Measurements from ENCODE around the gene SLC6A19.
"Not testable (repeated sequence)": the region's sequence is repeated elsewhere in the genome, so short reads cannot be mapped to it uniquely, and the experiment has no call there.

The SLC6A19 gene

GRCh38 chr5:1201327-1202025 is at the start of gene SLC6A19:
Gene SLC6A19, plus strand, starts transcription at chr5:1201595. Its CDS starts 56 bp downstream, at chr5:1201651.
- no peak for DNase-seq (ENCODE audit: low read depth)

GRCh38 chr5:1152156-1152555 is 49.2 kb upstream of the SLC6A19 start:
- DNase-seq (ENCODE audit: low read depth), result no peak

- no peak for DNase-seq (ENCODE audit: low read depth)
Measured at GRCh38 chr5:1152771-1153282, 48.6 kb upstream of the SLC6A19 start.

GRCh38 chr5:1153428-1153827 is 48.0 kb upstream of the SLC6A19 start:
- DNase-seq (ENCODE audit: low read depth), result no peak

- DNase-seq (ENCODE audit: low read depth), result no peak
Measured at GRCh38 chr5:1155191-1156032, 46.0 kb upstream of the SLC6A19 start.

- no peak for DNase-seq (ENCODE audit: low read depth)
Measured at GRCh38 chr5:1156033-1156753, 45.2 kb upstream of the SLC6A19 start.

GRCh38 chr5:1156754-1157460 is 44.5 kb upstream of the SLC6A19 start:
- DNase-seq (ENCODE audit: low read depth), result no peak

- DNase-seq (ENCODE audit: low read depth), result not testable (repeated sequence)
Measured at GRCh38 chr5:1157461-1157986, 43.9 kb upstream of the SLC6A19 start.

- DNase-seq (ENCODE audit: low read depth), result no peak
Measured at GRCh38 chr5:1158647-1159340, 42.6 kb upstream of the SLC6A19 start.

GRCh38 chr5:1159341-1159675 is 42.1 kb upstream of the SLC6A19 start:
- DNase-seq (ENCODE audit: low read depth), result no peak

GRCh38 chr5:1159774-1160406 is 41.5 kb upstream of the SLC6A19 start:
- no peak for DNase-seq (ENCODE audit: low read depth)

- no peak for DNase-seq (ENCODE audit: low read depth)
Measured at GRCh38 chr5:1161108-1161832, 40.1 kb upstream of the SLC6A19 start.

GRCh38 chr5:1161833-1162229 is 39.6 kb upstream of the SLC6A19 start:
- DNase-seq (ENCODE audit: low read depth), result no peak

GRCh38 chr5:1162276-1162675 is 39.1 kb upstream of the SLC6A19 start:
- no peak for DNase-seq (ENCODE audit: low read depth)

GRCh38 chr5:1162751-1163150 is 38.6 kb upstream of the SLC6A19 start:
- DNase-seq (ENCODE audit: low read depth), result no peak

GRCh38 chr5:1163366-1163765 is 38.0 kb upstream of the SLC6A19 start:
- no peak for DNase-seq (ENCODE audit: low read depth)

GRCh38 chr5:1163879-1164278 is 37.5 kb upstream of the SLC6A19 start:
- no peak for DNase-seq (ENCODE audit: low read depth)

- DNase-seq (ENCODE audit: low read depth), result no peak
Measured at GRCh38 chr5:1164696-1165630, 36.4 kb upstream of the SLC6A19 start.

- no peak for DNase-seq (ENCODE audit: low read depth)
Measured at GRCh38 chr5:1165864-1166263, 35.5 kb upstream of the SLC6A19 start.

Measured in non-pigmented ciliary epithelial cell (primary cell).